Skin epidermis (tissue), 12 donors: ENCODE measurements around the gene RAPGEF4.

Experiments
- H3K27ac ChIP-seq, 21 experiments: fragments of 200-600 bp; sonication (generic) in 11 of 21; one replicate each; pipeline ENCODE4 v1.5.0; 2020; ENCODE audit warnings: mild to moderate bottlenecking in 3 of 21, inconsistent platforms in 2 of 21, moderate library complexity in 2 of 21
- H3K4me3 ChIP-seq, 7 experiments: fragments of 200-600 bp; sonication (generic) in 2 of 7; one replicate each; pipeline ENCODE4 v1.5.0; 2020; ENCODE audit warnings: inconsistent platforms in 2 of 7, mild to moderate bottlenecking in 2 of 7, moderate library complexity in 1 of 7

The RAPGEF4 gene

DNA sequence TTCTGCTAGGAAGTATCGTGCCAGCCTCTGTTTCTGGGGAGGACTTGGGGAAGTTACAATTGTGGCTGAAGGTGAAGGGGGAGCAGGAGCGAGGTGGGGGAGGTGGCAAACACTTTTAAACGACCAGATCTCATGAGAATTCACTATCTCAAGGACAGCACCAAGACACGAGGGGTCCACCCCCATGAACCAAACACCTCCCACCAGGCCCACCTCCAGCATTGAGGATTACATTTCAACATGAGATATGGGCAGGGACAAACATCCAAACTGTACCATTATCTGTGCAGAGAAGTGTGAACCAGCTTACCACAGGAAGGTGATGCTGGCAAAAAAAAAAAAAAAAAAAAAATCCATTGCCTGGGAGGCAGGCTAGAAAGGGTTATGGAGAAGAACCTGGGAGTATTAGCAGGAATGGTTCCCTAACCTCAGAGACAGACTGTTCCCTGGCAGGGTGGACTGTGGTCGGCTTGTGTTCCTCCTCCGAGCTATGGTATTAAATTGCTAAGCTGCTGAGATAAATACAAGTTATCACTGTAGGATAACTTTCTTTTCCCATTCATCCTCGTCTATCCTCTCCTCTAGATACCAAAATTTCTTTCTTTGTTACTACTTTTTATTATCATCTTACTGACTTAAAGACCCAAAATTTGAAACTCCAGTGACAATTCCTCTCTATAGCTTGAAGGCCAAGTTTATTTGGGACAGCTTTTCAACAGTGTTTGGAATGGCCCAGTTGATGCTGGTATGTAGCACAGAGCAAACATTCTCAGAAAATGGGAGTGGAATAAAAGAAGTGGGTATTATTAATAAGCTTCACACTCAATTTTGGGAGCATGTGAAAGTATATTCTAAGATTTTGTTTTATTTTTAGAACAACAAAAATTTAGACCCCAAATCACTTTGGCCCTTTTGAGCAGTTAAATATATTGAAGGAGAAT lies 266.3 kb downstream of the RAPGEF4 start:
- Histone ChIP-seq H3K4me3 (no peak overlapping the region), H3K27ac (no peak overlapping the region)

DNA sequence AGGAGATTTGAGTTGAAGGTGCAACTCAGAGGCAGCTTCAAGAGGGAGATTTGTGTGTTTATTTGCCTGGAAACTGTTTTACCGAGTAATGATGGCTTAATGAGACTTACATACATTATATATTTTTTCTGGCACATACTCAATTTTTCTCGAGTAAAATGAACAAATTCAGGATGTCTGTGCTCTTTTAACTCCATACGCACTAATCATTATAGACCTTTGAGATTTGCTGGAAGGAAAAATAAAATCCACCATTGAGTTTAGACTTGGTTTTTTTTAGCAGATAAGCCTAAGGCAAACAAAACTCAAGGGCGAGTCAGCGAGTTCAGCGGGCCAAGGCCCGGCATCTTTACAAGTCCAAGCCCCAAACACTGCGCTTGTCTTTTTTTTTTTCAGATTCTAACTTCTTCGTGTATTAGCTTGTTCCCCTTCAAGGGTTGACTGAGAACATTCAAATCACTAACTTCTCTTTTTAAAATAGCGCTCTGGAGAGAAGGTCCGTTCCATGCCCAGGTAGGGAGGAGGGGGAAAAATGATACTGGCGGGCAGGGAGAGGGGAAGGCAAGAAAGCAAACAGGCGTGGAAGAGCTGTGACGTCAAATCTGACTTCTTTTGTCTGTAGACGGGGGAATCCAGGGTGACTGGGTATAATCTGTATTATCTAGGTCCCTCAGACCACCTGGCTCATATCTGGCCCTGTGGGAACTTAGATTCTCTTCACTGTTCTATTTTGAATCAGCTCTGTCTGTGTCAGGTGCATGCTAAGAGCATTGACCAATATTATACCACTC lies 267.3 kb downstream of the RAPGEF4 start:
- H3K4me3 ChIP-seq, result no peak overlapping the region
- H3K27ac ChIP-seq, result no peak overlapping the region

DNA sequence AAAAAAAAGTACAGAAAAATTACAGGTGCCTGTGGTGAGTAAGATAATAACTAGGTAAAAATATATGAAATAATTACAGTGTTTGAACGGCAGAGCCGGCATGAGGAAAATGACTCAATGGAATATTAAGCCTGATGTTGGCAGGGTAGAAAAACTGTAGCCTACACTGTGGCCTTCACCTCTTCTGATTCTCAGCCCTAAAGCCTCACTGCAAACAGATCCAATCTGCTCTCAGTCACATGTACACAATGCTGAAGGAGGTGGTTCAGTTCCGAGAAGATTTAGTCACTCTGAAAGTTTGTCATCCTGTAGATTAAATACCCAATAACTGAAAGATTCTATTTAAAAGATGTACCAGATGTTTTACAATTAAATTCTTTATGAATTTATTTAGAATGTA lies 273.1 kb downstream of the RAPGEF4 start:
- Histone ChIP-seq H3K27ac (no peak overlapping the region), H3K4me3 (no peak overlapping the region)

DNA sequence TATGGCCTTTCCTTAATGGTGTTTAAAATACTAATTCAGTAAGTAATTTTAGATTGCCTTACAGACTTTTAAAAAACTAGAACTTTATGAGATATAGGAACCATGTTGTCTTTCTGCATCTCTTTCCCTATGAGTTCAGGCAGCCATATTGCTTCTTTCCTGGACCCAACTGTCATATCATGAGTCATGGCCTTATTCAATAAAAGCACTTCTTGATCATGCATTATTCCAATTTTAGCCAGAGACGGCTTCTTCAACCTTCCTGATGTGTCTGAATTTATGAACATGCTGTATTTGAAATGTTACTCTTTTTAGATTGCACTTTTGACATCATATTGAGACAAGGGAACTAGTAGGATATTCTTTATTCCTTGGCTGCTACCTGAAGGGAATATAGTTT lies 274.6 kb downstream of the RAPGEF4 start:
- Histone ChIP-seq H3K27ac (no peak overlapping the region), H3K4me3 (no peak overlapping the region)

DNA sequence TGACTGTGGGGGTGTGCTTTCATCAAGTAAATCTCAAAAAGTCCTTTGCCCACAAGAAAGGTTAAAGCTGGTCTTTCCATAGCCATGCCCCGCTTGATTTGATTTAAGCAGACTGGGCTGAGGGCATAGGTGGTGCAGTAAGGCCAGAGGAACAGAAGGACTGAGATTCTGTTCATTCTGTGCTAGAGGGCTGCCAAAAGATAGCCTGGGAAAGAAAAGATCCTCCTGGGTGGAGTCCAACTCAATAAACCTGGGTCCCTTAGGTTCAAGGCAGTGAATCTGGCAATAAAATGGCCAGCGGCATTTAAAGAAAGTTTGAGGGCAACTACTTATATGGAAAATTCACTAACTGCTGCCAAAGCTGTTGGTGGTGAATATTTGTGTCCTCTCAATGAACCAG lies 280.8 kb downstream of the RAPGEF4 start:
- H3K27ac ChIP-seq, result no peak overlapping the region
- no peak overlapping the region for H3K4me3 ChIP-seq

DNA sequence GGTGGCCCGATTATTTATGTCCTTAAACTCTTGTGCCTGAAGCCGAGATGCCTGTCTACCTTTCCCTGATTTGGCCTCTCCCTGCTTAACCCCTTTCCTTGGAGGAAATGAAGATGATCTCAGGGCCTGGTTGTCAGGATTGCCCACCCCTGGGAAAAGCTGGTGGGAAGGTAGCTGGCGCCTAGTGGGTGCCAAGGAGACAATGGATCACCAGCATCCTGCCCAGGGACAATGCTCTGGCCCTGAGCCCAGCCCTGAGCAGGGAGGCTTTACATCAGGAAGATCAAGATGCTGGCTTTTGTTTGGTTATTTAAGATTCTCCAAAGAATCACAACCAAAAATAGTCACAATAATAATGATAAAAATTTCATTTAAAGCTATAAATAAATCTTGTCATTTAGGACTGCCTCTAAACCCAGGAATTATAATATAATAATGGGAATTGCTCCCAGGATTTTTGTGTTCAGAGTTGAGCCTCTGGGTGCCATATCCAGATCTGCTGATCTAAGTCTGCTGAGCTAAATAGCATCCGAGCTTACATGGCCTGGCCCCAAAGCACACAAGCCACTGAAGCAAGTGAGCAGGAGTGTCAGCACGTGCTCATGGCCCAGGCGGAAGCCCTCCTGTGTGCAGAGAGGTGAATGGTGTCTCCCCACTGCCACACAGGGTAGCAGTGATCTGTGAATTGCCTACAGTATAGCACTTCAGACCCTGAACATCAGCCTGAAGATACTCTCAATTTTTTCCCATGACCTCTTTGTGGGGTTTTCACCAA lies 282.2 kb downstream of the RAPGEF4 start:
- Histone ChIP-seq H3K27ac (no peak overlapping the region), H3K4me3 (no peak overlapping the region)

DNA sequence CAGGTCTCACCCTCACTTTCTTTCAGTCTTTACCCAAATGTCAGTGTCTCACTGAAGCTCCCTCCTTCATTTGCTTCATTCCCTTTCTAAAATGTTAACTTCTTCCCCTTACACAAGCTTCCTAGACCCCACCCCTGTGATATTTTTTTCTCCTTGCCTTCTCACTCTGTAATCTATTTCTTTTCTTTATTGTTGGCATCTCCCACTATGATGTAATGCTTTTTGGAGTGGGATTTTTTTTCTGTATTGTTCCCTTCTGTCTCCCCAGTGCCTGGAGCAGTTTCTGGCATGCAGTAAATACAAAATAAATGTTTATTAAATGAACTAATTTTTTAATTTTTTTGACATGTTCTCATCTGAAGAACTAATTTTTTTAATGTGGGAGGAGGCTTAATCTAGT lies 284.1 kb downstream of the RAPGEF4 start:
- Histone ChIP-seq H3K27ac (no peak overlapping the region), H3K4me3 (no peak overlapping the region)

DNA sequence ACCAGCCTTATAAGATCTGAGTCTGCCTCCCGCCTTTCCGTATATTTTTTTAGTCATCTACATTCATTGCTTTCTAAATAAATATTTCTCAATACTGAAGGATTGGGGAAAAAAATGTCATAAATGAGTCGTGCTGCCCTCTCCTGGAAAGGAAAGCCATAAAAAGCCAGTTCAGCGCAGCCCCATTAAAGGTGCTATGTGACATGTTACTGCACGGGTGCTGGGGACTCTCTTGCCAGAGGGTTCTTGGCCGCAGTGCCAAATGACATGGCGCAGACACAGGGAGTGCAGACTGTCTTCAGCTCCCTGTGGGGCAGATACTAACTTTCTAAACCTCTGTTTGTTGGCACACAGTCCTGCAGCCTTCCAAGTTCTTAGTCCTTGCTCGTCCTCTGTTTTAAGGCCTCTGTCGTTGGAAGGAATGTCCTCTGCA lies 286.3 kb downstream of the RAPGEF4 start:
- Histone ChIP-seq H3K4me3 (no peak overlapping the region), H3K27ac (no peak overlapping the region)

DNA sequence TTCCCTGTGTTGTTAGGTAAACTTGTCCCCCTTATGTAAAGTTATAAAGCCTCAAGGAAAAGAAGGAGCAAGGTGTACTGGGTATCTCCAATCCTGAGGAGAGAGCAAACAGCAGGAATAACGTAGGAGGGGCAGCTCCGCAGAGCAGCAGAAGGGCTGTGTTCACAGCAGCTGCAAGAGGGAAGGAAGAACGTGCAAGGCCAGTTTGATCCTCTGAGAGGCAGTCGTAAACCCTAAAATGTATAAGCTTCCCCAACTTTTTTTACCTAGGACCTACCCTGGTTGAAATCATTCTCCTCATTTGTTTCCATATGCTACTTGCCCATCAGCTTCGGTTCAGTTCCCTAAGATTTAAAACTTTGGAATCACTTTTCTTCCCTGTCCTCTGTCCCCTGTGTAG lies 288.1 kb downstream of the RAPGEF4 start:
- Histone ChIP-seq H3K27ac (no peak overlapping the region), H3K4me3 (no peak overlapping the region)

DNA sequence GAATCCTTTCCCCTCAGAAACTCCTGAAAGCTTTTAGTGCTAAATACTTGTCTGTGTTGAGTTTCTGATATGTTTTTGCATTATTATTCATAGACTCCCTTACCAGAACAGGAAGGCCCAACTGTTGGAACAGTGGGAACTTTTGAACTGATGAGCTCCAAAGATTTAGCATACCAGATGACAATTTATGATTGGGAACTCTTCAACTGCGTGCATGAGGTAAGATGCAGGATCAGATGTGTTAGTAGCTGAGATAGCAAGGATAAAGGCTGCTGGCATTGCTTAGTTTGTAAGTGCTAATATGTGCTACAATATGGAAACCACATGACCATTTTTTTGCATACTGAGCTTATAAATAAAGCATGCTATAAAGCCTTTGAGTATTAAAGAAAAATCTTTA lies 290.8 kb downstream of the RAPGEF4 start:
- H3K27ac ChIP-seq, result no peak overlapping the region
- H3K4me3 ChIP-seq, result no peak overlapping the region

DNA sequence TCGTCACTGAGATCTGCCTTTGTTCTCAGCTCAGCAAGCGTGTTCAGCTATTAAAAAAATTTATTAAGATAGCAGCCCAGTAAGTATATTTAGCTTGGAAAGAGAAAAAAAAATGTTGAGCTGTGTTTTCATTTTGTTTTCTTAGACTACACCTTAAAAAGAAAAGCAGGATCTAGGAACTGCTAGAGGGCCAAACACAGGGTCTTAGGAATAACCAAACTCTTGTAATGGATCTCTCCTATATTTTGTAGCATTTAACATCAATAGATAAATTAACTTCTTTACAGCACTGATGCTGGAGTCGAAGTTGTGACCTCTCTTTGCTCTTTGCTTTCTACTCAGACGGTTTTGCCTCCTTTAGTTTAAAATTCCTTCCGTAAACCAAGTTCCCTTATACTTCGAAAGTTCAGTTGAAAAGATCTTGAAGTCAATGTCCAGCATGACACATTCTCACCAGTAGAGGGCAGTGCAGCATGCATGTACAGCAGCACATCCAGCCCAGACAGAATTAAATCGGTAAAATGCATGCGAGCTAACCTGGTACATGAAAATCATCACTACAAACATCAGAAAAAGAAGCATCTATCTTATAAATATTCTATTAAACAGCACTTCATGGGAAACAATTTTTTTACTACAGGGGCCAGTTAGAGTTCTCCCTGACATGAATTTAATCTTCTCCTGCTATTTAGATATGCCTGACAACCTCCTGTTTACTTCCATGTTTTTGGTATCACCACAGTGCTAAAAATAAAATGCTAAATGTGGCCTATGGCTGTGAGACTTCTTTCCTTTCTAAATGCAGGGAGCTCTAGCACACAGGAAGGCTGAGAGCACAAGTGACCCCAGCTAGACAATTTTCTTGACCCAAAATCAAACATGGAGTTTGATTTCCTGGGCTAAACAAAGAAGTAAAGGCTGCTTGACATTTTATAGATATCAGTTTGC lies 291.8 kb downstream of the RAPGEF4 start:
- no peak overlapping the region for H3K4me3 ChIP-seq
- peak overlapping the region in 11 of 21 experiments; percentile 3 to 74 (median 47) for H3K27ac ChIP-seq

DNA sequence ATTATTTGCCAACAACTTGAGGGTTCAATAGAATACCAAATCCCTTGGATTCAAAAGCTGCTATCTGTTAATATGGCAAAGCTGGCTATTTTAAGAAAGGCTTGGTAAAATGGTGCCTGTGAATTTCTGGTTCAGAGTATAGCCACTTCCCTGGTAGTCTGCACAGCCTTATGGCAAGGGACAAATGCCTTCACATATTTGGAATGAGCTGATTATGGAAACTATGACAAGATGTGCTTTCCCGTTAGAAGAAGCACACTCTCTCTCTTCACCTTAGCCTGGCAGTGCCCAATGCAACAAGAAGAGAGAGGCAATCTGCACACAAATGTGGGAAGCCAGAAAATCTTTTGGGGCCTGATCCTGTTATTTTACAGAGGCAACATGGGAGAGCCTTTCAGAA lies 292.5 kb downstream of the RAPGEF4 start:
- Histone ChIP-seq H3K27ac (peak overlapping the region in 10 of 21 experiments; percentile 6 to 74 (median 43)), H3K4me3 (no peak overlapping the region)

DNA sequence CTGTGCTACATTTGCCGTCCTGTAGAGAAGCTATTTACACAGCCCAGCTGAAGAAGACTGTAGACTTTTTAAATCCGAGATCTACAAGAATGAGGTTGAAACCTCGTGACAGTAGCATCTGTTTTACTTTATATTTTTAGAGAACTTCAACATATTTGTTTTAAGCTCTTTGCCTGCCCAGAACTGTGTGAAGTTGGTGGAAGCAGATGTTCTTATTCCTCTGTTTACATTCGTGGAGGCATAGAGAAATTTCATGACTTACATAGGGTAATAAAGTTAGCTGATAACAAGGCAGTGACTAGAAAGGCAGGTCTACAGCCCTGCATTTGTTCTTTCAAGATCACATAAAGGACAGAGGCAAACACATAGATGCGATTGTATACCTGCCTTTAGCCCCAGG lies 293.0 kb downstream of the RAPGEF4 start:
- no peak overlapping the region for H3K4me3 ChIP-seq
- H3K27ac ChIP-seq, result peak overlapping the region in 7 of 21 experiments; percentile 17 to 74 (median 58)

DNA sequence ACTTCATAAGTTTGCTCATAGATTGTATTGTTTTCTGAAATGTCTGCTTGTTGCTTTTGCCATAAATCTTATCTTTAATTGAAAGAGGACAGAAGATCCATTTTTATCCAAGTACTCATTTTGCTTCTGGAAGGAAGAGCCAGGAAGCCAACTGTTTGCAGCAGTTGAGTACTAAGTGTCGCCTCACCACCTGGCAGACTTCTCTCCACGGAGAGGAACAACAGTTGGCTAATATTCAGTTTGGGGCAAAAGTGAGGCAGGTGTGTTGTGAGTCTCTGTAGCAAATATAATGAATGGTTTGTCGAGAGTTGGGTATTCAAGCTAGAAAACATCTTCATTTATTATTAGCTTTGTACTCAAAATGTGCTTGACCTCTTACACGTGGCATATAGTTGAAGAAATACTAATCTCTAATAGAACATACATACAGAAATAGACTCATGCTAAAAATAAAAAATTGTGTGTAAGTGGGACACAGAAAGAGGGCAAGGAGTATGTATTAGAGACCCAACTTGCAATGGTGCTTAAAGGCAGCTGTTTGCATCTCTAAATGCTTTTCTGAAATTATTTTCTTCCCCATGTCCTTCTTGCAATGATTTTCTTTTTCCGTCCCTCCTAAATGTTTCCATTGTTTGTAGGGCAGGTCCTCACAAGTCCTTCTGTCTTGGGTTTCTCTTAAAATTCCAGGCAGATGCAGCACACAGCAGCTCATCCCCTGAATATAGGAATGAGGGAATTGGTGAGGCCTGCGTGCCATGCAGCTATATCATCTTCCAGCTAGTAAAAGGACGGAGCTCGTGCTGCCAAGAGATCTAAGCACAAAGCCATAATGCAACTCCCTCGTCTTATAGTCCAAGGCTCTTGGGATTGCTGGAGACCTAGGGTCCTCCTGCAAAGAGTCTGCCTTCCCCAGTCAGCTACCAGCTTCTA lies 295.2 kb downstream of the RAPGEF4 start:
- H3K4me3 ChIP-seq, result no peak overlapping the region
- H3K27ac ChIP-seq, result no peak overlapping the region

DNA sequence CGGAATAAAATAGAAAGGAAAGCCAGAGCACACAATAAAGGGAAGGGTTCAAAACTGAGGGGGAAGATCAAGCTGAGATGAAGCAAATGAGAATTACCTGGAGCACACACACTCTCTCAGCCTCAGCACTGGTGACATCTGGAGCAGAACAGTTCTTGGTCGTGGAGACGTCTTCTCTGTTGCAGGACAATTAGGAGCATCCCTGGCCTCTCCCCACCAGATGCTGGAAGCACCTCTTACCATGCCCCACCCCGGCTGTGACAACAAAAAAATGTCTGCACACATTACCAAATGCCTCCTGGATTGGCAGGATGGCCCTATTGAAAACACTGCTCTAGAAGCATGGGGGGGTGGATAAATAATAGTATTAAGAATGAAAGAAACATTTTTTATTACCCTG lies 296.4 kb downstream of the RAPGEF4 start:
- H3K27ac ChIP-seq, result no peak overlapping the region
- no peak overlapping the region for H3K4me3 ChIP-seq

DNA sequence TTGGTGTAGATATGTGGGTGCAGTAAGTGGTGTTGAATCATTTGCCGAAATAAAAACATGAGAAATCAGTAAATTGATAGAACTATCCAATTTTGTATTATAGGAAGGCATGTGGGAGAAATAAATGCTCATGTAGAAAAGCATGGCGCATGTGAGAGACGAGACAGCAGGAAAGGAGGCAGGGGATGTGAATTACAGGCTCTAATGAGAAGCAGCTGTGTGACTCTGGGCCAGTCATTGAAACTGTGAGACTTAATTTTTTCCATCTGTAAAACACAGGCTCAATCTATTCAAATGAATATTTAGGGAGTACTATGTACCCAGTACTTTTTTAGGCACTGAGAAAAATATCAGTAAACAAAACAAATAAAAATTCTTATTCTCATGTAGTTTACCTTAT lies 297.4 kb downstream of the RAPGEF4 start:
- Histone ChIP-seq H3K4me3 (no peak overlapping the region), H3K27ac (no peak overlapping the region)

DNA sequence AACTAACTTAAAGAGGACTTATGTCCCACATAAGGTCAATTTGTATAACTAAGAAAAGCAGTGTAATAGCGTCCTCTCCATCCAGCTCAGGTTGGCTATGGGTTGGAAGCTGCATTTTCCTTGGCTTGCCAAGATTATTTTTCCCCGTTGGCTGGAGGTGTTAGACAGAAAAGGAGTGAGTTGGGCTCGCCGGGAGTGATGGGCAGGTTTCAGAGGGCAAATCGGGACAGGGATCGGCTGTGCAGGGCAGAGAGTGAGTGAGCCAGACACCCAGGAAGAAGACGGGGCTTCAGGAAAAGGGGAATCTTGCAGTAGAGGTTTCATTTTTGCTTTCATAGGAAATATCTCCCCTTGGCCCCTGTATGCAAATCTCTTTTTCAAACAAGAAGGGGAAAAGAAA lies 298.5 kb downstream of the RAPGEF4 start:
- H3K27ac ChIP-seq, result no peak overlapping the region
- H3K4me3 ChIP-seq, result no peak overlapping the region
